ENCODE data around the gene GDAP2. TPM values are rescaled to one million over a fixed set of nuclear protein-coding genes. Genes with fewer than 3 reads are reported as not detected.

The GDAP2 gene
- polyA plus RNA-seq, 1 donor, result 14.3 TPM

DNA sequence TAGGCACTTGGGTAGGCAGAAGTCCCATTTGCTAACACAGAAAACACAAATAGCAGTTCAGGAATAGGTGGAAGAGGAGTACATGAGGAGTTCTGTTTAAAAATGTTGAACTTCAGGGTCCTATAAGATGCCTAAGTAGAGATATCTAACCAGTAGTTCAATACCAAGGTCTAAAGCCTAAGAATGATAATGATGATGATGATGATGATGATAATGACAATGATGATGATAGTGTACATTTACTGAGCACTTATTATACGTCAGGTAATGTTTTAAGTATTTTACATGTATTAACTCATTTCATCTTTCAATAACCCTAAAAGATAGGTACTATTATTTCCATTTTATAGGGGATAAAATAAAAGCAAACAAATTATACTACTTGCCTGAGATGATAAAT, 50.1 kb downstream of the GDAP2 start:
- H3K36me3 ChIP-seq (ENCODE audit: control insufficient read depth, insufficient read depth, low read length), result peaks cover 61% of the 10 kb centered on the region
- no peaks in the 10 kb centered on the region for H3K4me1 ChIP-seq (ENCODE audit: control insufficient read depth, insufficient read depth, low read length)
- no peak overlapping the region for H3K4me3 ChIP-seq (ENCODE audit: low read length)
- H3K27me3 ChIP-seq (ENCODE audit: control insufficient read depth, insufficient read depth, low read length), result no peaks in the 10 kb centered on the region
- no peaks in the 10 kb centered on the region for H3K9me3 ChIP-seq (ENCODE audit: control insufficient read depth, low read depth, low read length)
- no peak overlapping the region for H3K27ac ChIP-seq (ENCODE audit: low read length)
- WGBS (ENCODE audit: insufficient coverage, low lambda C conversion rate), result no CpG with 5 or more reads among the region's 1 CpG
- DNase-seq, result no peak

DNA sequence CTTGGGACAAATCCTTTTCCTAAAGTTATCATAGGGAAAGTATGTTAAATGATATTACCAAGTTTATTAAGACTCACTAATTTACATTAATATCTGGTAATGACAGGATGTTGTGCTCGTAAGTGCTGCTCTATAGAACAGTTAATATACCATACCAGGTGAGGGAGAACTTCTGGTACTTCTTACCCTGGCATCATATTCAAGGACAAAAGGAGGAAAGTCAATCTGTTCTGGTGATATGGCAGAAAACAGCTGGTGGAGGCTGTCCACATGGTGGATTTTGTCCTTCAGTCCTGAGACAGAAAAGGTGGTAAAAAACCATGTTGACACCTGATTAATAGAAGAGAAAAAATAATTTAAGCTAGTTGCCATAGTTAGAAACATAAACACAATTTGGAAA, 51.6 kb downstream of the GDAP2 start:
- Histone ChIP-seq H3K27ac (ENCODE audit: low read length) (no peak overlapping the region), H3K9me3 (ENCODE audit: control insufficient read depth, low read depth, low read length) (no peaks in the 10 kb centered on the region), H3K4me1 (ENCODE audit: control insufficient read depth, insufficient read depth, low read length) (no peaks in the 10 kb centered on the region), H3K27me3 (ENCODE audit: control insufficient read depth, insufficient read depth, low read length) (no peaks in the 10 kb centered on the region), H3K4me3 (ENCODE audit: low read length) (no peak overlapping the region), H3K36me3 (ENCODE audit: control insufficient read depth, insufficient read depth, low read length) (peaks cover 63% of the 10 kb centered on the region)
- no CpG with 5 or more reads among the region's 1 CpG for WGBS (ENCODE audit: insufficient coverage, low lambda C conversion rate)
- no peak for DNase-seq

DNA sequence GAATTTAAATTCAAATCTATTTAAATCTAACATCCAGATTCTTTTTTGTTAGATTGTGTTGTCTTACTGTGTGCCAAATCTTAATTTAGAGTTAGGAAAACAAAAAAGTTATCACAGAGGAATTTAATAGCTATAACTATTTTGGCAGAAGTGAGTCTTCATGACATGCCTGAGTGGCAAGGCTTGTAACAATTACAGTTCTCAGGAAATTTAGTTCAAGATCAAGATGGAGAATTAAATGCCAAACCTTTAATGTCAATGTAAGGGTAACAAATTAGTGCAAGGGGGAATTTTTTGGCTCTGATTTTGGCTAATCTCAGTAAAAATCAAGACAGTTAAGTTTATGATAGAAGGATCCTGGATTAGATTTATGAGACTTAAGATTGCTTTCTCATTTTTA, 58.4 kb downstream of the GDAP2 start:
- no peak overlapping the region for H3K27ac ChIP-seq (ENCODE audit: low read length)
- H3K27me3 ChIP-seq (ENCODE audit: control insufficient read depth, insufficient read depth, low read length), result no peaks in the 10 kb centered on the region
- DNase-seq, result no peak
- H3K4me1 ChIP-seq (ENCODE audit: control insufficient read depth, insufficient read depth, low read length), result no peaks in the 10 kb centered on the region
- H3K36me3 ChIP-seq (ENCODE audit: control insufficient read depth, insufficient read depth, low read length), result peaks cover 47% of the 10 kb centered on the region
- H3K9me3 ChIP-seq (ENCODE audit: control insufficient read depth, low read depth, low read length), result no peaks in the 10 kb centered on the region
- no peak overlapping the region for H3K4me3 ChIP-seq (ENCODE audit: low read length)

DNA sequence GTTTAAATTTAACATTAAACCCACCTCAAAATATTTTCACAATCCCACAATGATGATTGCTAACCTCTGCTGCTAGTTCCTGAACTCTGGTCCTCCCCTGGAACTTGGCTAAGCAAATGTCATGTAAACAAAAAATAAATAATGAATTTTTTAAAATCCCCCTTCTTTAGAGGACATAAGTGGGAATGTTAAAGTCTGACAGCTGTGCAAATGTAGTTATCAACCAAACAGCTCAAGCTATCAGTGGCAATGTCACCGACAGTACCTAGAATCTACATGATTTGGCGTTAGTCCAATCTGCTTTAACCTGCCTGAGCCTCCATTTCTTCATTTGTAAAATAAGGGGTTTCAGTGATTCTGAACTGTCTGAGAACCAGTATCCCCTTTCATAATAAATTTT, 67.7 kb downstream of the GDAP2 start:
- no peaks in the 10 kb centered on the region for H3K27me3 ChIP-seq (ENCODE audit: control insufficient read depth, insufficient read depth, low read length)
- no peaks in the 10 kb centered on the region for H3K4me1 ChIP-seq (ENCODE audit: control insufficient read depth, insufficient read depth, low read length)
- no peak for DNase-seq
- H3K36me3 ChIP-seq (ENCODE audit: control insufficient read depth, insufficient read depth, low read length), result peaks cover 5% of the 10 kb centered on the region
- no CpG with 5 or more reads among the region's 2 CpGs for WGBS (ENCODE audit: insufficient coverage, low lambda C conversion rate)
- H3K9me3 ChIP-seq (ENCODE audit: control insufficient read depth, low read depth, low read length), result no peaks in the 10 kb centered on the region
- H3K27ac ChIP-seq (ENCODE audit: low read length), result no peak overlapping the region
- H3K4me3 ChIP-seq (ENCODE audit: low read length), result no peak overlapping the region

DNA sequence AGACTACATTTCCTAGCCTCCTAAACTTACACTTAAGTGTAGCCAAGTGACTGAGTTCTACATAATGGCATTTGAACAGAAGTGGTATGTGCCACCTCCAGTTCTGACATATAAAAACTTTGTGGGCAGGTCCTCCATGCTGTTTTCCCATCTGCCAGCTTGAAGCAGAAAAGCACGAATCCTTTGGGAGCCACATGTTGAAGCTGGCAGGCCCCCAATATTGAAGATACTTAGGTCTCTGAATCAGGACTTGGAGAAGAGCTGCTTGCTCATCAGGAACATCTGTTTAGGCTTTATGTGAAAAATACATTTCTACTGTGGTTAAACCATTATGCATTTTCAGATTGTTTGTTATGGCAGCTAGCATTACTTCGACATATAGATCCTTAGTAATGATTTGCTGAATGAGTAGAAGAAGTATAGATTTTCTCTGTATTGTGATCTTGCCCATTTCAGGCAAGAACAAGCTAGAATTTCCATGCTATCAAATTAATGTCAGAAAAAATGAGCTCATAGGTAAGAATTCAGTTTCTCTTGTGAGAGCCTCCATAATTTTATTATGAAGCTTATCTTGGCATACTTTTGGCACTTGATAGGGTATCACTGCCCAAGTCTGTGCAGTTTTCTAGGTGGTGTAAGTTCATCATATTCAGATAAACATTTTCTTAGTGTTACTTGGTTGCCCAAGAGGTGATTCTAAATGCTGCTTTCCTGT, 68.4 kb downstream of the GDAP2 start:
- no peak overlapping the region for H3K4me3 ChIP-seq (ENCODE audit: low read length)
- H3K27ac ChIP-seq (ENCODE audit: low read length), result no peak overlapping the region
- H3K9me3 ChIP-seq (ENCODE audit: control insufficient read depth, low read depth, low read length), result no peaks in the 10 kb centered on the region
- 100% methylated on average over 1 of the region's 2 CpGs for WGBS (ENCODE audit: insufficient coverage, low lambda C conversion rate)
- no peaks in the 10 kb centered on the region for H3K4me1 ChIP-seq (ENCODE audit: control insufficient read depth, insufficient read depth, low read length)
- H3K36me3 ChIP-seq (ENCODE audit: control insufficient read depth, insufficient read depth, low read length), result peaks cover 3% of the 10 kb centered on the region
- DNase-seq, result no peak
- no peaks in the 10 kb centered on the region for H3K27me3 ChIP-seq (ENCODE audit: control insufficient read depth, insufficient read depth, low read length)

DNA sequence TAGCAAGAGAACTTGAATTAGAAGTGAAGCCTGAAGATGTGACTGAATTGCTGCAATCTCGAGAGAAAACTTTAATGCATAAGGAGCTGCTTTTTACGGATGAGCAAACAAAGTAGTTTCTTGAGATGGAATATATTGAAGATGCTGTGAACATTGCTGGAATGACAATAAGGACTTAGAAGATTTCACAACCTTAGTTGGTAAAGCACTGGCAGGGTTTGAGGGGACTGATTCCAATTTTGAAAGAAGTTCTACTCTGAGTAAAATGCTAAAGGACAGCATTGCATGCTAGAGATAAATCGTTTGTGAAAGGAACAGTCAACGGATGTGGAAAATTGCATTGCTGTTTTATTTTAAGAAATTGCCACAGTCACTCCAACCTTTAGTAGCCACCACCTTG, 69.5 kb downstream of the GDAP2 start:
- no peak overlapping the region for H3K27ac ChIP-seq (ENCODE audit: low read length)
- 100% methylated on average over 2 of the region's 4 CpGs for WGBS (ENCODE audit: insufficient coverage, low lambda C conversion rate)
- DNase-seq, result no peak
- H3K36me3 ChIP-seq (ENCODE audit: control insufficient read depth, insufficient read depth, low read length), result no peaks in the 10 kb centered on the region
- no peaks in the 10 kb centered on the region for H3K27me3 ChIP-seq (ENCODE audit: control insufficient read depth, insufficient read depth, low read length)
- H3K4me1 ChIP-seq (ENCODE audit: control insufficient read depth, insufficient read depth, low read length), result no peaks in the 10 kb centered on the region
- no peak overlapping the region for H3K4me3 ChIP-seq (ENCODE audit: low read length)
- H3K9me3 ChIP-seq (ENCODE audit: control insufficient read depth, low read depth, low read length), result no peaks in the 10 kb centered on the region

DNA sequence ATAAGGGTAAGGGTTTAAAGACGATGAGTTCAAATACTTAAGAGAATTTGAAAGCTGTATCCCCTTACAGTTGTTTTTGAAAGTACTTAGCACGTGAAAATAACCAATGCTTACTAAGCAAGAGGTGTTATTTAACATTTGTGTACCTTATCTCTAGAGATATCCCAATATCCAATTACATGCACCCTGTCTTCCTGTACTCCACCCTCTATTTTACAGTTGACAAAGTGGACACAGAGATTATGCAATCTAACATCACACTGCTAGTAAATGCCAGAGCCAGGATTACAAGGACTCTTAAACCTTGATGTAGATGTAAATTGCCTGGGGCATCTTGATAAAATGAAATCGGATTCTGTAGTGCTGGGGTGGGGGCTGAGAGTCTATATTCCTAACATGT, 72.0 kb downstream of the GDAP2 start:
- H3K9me3 ChIP-seq (ENCODE audit: control insufficient read depth, low read depth, low read length), result no peaks in the 10 kb centered on the region
- DNase-seq, result peak; percentile 16 to 32
- WGBS (ENCODE audit: insufficient coverage, low lambda C conversion rate), result no CpG with 5 or more reads among the region's 3 CpGs
- H3K36me3 ChIP-seq (ENCODE audit: control insufficient read depth, insufficient read depth, low read length), result no peaks in the 10 kb centered on the region
- H3K4me1 ChIP-seq (ENCODE audit: control insufficient read depth, insufficient read depth, low read length), result no peaks in the 10 kb centered on the region
- no peak overlapping the region for H3K27ac ChIP-seq (ENCODE audit: low read length)
- no peak overlapping the region for H3K4me3 ChIP-seq (ENCODE audit: low read length)
- no peaks in the 10 kb centered on the region for H3K27me3 ChIP-seq (ENCODE audit: control insufficient read depth, insufficient read depth, low read length)

DNA sequence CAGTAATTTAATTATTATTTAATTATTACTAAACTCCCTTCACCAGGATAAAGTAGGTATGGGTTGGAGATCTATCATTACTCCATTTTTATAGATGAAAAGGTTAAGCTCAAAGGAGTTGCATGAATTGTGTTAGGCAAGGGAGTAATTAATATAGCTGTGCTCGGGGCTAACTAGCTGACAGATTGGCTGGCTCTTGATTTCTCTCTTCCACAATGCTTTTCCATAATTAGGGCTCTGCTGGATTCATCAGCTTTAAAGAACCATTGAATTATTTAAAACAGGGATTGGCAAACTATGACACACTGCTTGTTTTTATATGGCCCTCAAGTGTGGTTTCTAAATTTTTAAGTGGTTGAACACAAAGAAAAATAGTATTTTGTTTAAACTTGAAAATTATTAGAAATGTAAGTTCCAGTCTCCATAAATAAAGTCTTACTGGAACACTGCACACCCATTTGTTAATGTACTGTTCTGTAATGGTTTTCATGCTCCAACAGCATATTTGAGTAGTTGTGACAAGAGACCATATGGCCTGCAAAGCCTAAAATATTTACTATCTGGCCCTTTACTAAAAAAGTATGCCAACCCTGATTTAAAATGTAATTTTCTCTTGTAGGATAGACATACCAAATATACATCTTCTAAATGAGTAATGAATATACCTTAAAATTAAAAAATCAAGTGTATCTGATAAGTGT, 76.4 kb downstream of the GDAP2 start:
- Histone ChIP-seq H3K27me3 (ENCODE audit: control insufficient read depth, insufficient read depth, low read length) (no peaks in the 10 kb centered on the region), H3K9me3 (ENCODE audit: control insufficient read depth, low read depth, low read length) (no peaks in the 10 kb centered on the region), H3K27ac (ENCODE audit: low read length) (no peak overlapping the region), H3K36me3 (ENCODE audit: control insufficient read depth, insufficient read depth, low read length) (no peaks in the 10 kb centered on the region), H3K4me3 (ENCODE audit: low read length) (no peak overlapping the region), H3K4me1 (ENCODE audit: control insufficient read depth, insufficient read depth, low read length) (no peaks in the 10 kb centered on the region)
- no peak for DNase-seq
- no CpG with 5 or more reads among the region's 1 CpG for WGBS (ENCODE audit: insufficient coverage, low lambda C conversion rate)

DNA sequence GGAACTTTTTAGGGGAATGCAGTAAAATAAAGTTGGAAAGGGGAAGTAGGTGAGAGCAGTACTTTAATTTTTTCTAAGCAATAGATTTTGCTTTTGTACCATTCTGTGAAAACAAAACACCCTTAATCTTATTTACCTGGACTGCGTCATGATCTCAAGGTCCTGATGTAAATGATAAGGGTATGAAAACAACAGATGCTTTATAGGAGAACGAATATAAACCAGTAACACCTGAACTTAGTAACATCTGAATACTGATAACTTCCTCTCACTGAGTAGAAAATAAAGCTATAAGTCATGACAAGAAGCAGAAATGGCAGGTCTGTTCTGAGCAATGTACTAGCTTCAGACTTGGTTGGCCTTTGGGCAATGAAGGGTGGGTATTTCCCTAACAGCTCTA, 77.7 kb downstream of the GDAP2 start:
- Histone ChIP-seq H3K4me3 (ENCODE audit: low read length) (no peak overlapping the region), H3K4me1 (ENCODE audit: control insufficient read depth, insufficient read depth, low read length) (no peaks in the 10 kb centered on the region), H3K36me3 (ENCODE audit: control insufficient read depth, insufficient read depth, low read length) (no peaks in the 10 kb centered on the region), H3K27me3 (ENCODE audit: control insufficient read depth, insufficient read depth, low read length) (no peaks in the 10 kb centered on the region), H3K9me3 (ENCODE audit: control insufficient read depth, low read depth, low read length) (no peaks in the 10 kb centered on the region), H3K27ac (ENCODE audit: low read length) (no peak overlapping the region)
- DNase-seq, result no peak
- WGBS (ENCODE audit: insufficient coverage, low lambda C conversion rate), result 53% methylated on average over 2 of the region's 2 CpGs

DNA sequence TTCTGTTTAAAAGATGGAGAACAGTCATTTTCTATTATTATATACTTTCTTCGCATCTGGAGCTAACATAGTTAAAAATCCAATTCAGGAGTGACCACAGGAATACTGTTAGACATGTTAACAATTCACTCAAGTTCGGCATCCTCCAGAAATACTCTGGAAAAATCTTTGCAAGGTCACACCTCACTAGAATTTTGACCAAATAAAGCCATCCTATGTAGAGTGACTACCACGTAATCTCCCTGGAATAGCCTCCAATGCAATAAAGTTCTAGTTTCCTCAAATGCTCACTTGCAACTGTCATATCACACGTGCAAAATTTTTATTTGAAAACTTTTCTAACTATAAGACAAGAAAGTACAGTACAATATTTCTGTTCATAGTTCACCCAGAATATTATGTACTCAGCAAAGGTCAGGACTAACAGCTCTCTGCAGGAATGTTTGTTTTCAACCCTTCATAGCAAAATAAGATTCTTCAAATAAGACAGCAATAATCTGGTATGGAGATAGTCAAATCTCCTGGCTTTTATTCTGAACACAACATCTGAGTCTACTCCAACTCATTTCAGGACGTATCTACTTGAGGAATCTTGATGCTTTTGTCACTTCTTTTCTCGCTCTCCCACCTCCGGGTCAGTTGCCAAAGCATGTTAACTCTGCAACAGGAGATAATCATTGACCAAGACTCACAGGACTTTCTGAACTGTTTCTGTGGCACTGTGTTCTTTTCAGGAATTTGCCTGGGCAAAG, 82.6 kb downstream of the GDAP2 start:
- H3K4me3 ChIP-seq (ENCODE audit: low read length), result no peak overlapping the region
- DNase-seq, result no peak
- no peaks in the 10 kb centered on the region for H3K36me3 ChIP-seq (ENCODE audit: control insufficient read depth, insufficient read depth, low read length)
- H3K4me1 ChIP-seq (ENCODE audit: control insufficient read depth, insufficient read depth, low read length), result no peaks in the 10 kb centered on the region
- H3K27me3 ChIP-seq (ENCODE audit: control insufficient read depth, insufficient read depth, low read length), result no peaks in the 10 kb centered on the region
- 50% methylated on average over 1 of the region's 7 CpGs for WGBS (ENCODE audit: insufficient coverage, low lambda C conversion rate)
- H3K27ac ChIP-seq (ENCODE audit: low read length), result no peak overlapping the region
- no peaks in the 10 kb centered on the region for H3K9me3 ChIP-seq (ENCODE audit: control insufficient read depth, low read depth, low read length)

Data from large intestine (tissue), 3 donors.